ENCODE measurements around the gene SLC30A7. TPM values are rescaled to one million over a fixed set of nuclear protein-coding genes. Genes with fewer than 3 reads are reported as not detected.

Gene SLC30A7
- total RNA-seq, 1 experiment from 2014 or later = 20.7 TPM

- peak within 1 kb of the TSS; percentile 100 for H3K4me3 Mint-ChIP-seq
- H3K27me3 Mint-ChIP-seq (ENCODE audit: low read depth) = no peaks in the 10 kb centered on the region
- CTCF ChIA-PET = interaction anchor here (1.1 to 1.9 kb wide), 5 partner anchors 13 to 431 kb away, joined by 3 to 9 read pairs (median 4); no protein-coding TSS in a partner anchor
- DNase-seq (ENCODE audit: low spot score) (peak; percentile 84), ATAC-seq (peak; percentile 66)
- H3K36me3 Mint-ChIP-seq = peaks cover 43% of the 10 kb centered on the region
- peaks cover 27% of the 10 kb centered on the region for H3K9me3 Mint-ChIP-seq
- POLR2A ChIA-PET = no interaction called here
- peak within 1 kb of the TSS; percentile 97 for H3K27ac Mint-ChIP-seq
- TF ChIP-seq CREM (CRISPR knock-in tag; IDR thresholded peaks at IDR 0.05) = 0 out of 2 replicates have a peak, but pooled peaks have one; percentile 52
- TF ChIP-seq AFF4 (CRISPR knock-in tag; IDR thresholded peaks at IDR 0.05; ENCODE audit: borderline replicate concordance) = no peak
- 0 out of 2 replicates have a peak, but pooled peaks have one; percentile 41 for TF ChIP-seq ZNF263 (CRISPR knock-in tag; IDR thresholded peaks at IDR 0.05; ENCODE audit: low read depth)
- 0 out of 2 replicates have a peak, but pooled peaks have one; percentile 13 for TF ChIP-seq GABPB1 (CRISPR knock-in tag; IDR thresholded peaks at IDR 0.05)
- TF ChIP-seq USF1 (CRISPR knock-in tag; IDR thresholded peaks at IDR 0.05) = peak; percentile 74
- TF ChIP-seq ZNF416 (CRISPR knock-in tag; IDR thresholded peaks at IDR 0.05) = no peak
- TF ChIP-seq USF2 (CRISPR knock-in tag; IDR thresholded peaks at IDR 0.05) = peak; percentile 81
- TF ChIP-seq AR (CRISPR knock-in tag; IDR thresholded peaks at IDR 0.05) = 0 out of 2 replicates have a peak, but pooled peaks have one; percentile 34
- TF ChIP-seq E2F1 (CRISPR knock-in tag; IDR thresholded peaks at IDR 0.05) = no peak
- TF ChIP-seq ZSCAN18 (CRISPR knock-in tag; IDR thresholded peaks at IDR 0.05) = no peak
- TF ChIP-seq TEAD1 (CRISPR knock-in tag; IDR thresholded peaks at IDR 0.05) = 0 out of 2 replicates have a peak, but pooled peaks have one; percentile 17
- TF ChIP-seq ARID4B (CRISPR knock-in tag; IDR thresholded peaks at IDR 0.05; ENCODE audit: borderline replicate concordance) = peak; percentile 41; the same call in 1 of the 2 replicates
- TF ChIP-seq FOXK1 (CRISPR knock-in tag; IDR thresholded peaks at IDR 0.05) = 0 out of 2 replicates have a peak, but pooled peaks have one; percentile 6
- TF ChIP-seq ETV6 (CRISPR knock-in tag; IDR thresholded peaks at IDR 0.05) = 0 out of 2 replicates have a peak, but pooled peaks have one; percentile 31
- peak; percentile 72; the same call in 1 of the 2 replicates for TF ChIP-seq NR2C2 (CRISPR knock-in tag; IDR thresholded peaks at IDR 0.05)
- H3K4me1 Mint-ChIP-seq = peaks cover 25% of the 10 kb centered on the region
Observed at GRCh38 chr1:100894603-100895539, 1.0 kb upstream of the SLC30A7 start, which contains the start of gene EXTL2. Gene EXTL2 (minus strand): TSS chr1:100894842. CDS start chr1:100888757, 6,085 bp downstream.
